ENCODE results near the gene TMEM131L.

TMEM131L gene

DNA sequence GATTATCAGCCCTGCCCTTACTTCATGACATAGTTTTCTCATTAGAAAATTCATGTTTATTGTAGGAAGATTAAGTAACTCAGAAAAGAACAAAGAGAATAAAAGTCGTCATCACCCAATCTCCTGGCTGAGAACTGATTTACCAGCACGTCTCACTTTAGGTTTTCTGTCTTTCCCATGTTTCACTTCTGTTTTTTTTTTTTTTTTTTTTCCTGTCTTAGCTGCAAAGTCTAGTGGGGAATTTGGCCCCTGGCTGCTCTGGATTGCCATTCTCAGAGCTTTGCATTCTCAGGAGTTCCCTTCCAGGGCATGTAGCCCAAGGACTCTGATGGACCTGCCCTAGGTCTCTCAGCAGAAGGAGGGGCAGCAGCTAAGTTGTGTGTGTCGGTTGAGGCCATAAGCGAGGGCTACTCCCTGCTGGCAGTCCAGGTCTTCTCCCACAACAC, 57.8 kb downstream of the TMEM131L start:
- no peak for DNase-seq (ENCODE audit: low spot score)

DNA sequence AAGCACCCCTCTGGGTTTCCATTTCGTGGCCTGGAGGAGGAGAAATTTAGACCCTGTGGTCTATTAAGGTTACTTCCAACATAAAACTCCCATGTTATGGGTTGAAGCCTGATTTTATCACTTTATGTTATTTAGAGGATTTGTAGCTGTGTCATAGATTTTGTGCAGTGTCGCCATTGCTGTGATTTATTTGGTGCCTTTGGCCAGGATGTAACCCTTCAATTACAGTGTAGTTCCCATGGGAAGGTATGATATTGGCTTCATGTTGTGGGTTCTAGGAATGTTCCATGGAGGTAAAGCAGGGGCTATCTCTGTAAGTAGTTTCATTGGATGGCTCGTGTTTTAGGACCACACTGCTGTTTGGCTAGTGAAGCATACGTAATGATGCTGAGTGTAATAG, 58.5 kb downstream of the TMEM131L start:
- no peak for DNase-seq (ENCODE audit: low spot score)

DNA sequence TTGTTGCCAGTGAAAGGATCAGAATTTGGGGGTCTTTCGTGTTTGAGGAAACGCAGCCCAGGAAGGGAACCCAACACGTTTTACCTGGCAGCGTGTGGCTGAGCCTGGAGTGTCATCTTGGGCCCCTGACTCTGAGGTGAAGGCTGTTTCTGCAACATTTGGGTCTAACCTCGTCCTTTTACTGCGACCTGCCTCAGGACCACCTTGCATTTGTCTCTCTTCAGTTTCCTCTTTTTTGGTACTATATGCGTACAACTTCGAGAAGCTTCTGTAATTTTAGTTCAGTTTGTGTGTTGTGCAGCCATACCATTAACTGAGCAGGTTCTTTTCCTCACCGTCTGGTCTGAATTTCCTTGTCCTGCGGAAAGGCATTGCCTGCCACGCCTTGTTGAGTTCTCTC, 61.5 kb downstream of the TMEM131L start:
- DNase-seq (ENCODE audit: low spot score) = no peak

DNA sequence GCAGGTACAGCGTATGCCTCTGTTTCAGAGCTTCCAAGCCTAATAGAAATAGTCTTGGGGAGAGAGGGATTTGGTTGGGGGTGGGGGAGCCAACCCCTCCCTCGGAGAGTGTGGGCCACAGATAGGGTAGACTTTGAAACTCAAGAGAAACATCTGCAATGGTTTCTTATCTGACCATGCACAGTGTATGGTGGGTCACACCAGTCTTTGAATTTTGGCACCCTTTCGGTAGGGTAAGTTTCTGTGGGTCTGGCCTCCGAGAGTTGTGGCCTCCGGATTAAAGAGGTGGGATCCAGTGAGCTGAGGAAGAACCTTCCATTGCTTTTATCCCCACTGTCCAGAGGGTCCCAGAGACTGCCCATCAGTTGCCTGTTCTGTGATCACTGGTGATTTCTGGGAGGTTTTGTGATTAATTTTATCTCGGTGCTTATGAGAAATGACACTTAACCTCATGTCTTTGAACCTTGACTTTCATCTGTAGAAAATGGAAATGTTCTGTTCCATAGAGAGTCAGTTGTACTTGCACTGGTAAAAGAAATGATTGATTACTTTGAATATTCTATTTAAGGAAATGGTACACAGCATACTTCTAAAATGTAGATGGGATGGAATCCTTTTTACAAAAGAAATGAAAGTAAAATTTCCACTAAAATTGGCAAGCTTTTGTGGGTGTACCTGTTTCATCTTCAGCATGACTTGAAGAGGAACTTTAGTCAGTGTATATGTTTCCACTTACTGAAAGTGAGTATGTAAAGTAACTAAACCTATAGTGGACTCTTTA, 62.7 kb downstream of the TMEM131L start:
- DNase-seq (ENCODE audit: low spot score) = no peak

DNA sequence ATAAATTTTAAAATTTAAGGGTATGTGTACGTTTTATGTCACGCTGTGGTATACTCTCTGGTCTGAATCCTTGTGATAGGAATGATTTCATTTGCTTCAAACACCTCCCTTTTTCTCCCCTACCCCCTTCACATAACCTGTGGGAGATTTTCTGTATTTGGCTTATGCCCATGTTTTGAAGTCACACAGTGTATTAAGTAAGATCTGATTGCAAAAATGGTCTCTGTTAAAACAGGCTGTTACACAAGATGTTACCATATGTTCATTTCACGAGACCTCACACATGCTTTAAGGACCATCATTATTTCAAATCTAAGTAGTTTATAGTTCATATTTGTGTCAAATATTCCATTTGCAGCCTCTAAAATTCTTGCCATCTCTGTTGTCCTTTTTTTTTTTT, 63.5 kb downstream of the TMEM131L start:
- DNase-seq (ENCODE audit: low spot score) = no peak

DNA sequence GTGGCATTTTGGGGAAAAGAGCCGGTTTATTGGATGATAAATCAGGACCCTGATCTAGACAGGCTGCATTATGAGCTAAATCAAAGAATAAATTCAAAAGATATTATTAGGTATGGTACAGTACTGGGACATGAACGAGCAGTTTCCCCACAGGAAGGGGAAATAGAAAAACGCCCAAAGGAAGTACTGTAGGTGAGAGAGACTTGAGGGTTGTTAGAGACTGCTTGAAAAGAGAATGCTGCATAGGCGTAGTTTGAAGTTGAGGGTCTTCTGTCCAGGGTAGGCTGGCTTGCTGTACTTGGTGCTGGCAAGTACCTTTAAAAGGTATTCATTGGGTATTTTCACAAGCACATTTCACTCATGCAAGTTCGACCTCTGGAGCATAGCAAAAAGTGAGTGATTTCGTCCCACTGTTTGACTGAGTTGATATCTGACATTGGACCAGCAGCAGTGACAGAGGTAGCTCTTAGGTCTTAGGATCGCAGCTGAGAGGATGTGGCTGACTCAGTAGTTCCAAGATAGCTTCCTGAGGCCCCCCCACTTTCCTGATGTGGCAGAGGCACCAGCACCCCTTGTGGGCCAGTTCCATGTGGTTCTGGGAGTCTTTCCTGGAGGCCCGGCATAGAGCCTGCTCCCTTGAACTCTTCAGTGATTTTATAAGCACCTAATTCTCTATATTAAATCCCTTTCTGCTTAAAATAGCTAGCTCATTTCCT, 64.3 kb downstream of the TMEM131L start:
- DNase-seq (ENCODE audit: low spot score) = peak; percentile 34

DNA sequence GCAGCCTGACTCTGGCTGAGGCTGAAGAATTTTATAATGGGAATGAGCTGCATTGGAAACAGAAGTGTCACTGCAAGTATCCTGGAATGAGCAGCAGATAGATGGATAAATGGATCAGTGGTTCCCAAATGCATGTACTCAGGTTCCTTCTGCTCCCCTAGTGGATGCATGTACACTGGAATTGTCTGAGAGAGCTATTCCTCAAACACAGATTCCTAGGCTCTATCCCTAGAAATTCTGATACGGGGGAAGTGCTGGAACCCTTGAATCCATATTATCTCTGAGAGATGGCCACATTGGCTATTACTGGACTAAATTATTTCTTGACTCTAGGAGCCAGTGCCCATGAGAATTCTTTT, 64.8 kb downstream of the TMEM131L start:
- no peak for DNase-seq (ENCODE audit: low spot score)

DNA sequence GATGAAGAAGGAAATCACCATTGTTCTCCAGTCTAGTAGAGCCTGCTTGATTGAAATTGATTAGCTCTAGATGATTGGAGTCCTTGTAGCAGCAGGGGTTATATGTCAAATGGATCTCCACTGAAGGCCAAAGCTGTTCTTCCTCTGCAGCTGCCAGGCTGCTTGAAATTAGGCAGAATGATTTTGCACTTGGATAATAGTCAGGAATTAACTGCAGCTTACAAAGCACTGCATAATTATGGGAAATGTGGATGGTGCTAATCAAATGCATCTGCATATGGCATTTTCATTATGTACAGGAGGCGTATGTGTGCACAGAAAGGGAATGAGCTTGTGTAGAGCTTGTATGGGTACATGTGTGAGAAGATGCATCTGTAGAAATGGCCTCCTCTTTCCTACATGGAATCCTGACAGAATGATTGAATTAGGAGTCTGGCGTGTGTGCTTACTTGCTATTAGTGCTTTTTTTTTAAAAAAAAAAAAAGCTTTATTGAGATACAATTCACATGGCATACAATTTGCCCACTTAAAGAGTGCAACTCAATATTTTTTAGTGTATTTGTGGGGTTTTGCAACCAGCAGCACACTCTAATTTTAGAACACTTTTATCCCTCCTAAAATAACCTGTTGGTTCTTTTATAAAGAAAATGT, 65.9 kb downstream of the TMEM131L start:
- DNase-seq (ENCODE audit: low spot score) = no peak

DNA sequence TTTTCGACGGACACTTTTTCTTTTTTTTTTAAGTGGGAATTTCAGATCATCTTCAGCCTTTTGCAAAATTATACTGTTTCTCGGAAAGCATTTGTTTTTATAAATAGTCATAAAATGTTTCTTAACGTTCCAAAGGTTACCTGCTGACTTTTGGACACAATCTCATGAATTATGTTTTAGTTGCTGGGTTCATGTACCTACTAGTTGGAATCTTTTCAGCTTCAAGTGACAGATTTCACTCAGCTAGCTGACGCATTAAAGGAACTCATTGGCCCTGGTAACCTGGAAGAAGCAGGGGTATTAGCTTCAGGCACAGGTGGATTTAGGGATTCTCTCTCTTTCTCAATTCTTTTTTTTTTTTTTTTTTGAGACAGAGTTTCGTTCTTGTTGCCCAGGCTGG, 66.5 kb downstream of the TMEM131L start:
- DNase-seq (ENCODE audit: low spot score) = no peak

DNA sequence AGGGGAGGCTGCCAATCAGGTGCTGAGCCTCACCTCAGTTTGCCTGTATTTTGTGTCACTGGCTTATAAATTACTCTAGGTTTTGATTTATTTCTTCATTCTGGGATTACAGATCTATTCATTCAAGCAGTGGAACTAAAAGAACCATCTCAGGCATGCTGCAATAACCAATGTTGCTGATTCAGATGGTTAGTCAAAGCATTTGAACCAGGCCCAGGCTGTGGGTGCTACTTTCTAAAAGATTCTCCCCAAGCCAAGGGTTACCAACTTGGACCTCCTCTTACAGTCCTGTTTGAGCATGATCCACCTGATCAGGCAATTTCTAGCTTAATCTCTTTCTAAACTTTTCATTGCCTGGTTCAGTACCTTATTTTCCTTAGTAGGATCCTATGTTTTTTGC, 67.2 kb downstream of the TMEM131L start:
- no peak for DNase-seq (ENCODE audit: low spot score)

DNA sequence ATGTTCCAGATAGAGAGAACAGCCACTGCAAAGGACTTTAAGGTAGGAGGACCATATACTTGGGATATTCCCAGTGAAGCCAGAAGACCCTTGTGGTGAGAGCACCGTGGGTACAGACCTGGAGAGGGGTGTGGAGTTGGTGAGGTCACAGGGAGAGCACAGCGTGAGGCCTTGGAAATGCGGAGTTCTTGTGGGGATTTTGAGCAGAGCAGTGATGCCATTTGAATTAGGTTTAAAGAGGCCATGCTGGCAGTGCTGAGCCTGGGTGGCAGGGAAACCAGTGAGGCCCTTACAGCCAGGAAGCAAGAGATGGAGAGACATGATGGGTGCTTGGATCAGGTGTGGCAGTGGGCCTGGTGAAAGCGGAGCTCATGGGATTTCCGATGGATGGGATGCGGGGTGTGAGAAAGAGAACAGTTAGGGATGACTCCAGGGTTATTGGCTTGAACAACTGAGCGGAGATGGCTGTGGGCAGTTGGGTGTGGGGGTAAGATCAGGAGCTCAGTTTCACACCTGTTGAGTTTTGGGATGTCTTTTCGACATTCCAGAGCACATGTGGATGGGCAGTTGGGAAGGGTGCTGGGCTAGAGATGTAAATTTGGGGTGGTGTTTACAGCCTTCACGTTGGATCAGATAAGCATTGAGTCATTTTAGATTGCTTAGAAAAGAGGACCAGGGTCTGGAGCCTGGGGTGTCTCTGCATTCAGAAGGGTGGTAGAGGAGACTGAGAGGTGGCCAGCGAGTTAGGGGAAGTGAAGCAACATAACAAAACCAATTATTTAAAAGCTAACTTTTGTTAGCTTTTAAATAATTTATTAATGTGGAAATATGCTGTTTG, 68.9 kb downstream of the TMEM131L start:
- no peak for DNase-seq (ENCODE audit: low spot score)

DNA sequence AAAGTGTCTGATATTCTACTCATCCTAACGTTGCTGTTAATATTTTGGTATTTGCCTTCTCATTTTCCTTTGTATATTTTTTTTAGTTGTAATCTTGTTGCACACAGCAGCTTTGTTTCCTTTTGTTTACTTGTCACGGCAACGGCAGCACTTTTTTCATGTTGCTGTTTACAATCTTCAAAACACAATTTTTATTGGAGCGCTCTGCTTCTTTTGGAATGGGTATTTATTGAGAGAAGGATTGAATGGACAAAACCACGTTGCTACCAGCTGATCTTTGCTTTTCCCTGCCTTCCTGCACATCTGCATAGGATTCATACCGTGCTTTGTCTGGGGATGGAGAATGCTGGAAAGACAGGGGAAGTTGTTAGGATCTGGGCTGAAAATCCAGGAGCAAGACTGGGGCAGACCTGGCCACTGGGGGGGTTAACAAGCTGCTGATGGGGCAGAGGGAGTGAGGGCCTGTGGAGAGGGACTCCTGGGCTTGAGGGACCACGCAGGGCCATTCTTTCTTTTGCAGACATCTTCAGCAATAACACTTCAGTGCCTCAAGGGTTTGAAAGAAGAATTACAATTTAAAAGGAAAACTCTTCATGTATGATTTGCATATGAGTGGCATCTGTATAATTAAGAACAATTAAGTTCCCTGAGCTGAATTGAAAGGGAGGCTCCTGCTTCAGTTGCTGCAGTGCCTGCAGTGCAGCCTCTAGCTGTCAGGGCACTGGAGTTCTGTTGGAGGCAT, 69.8 kb downstream of the TMEM131L start:
- DNase-seq (ENCODE audit: low spot score) = peak; percentile 33

DNA sequence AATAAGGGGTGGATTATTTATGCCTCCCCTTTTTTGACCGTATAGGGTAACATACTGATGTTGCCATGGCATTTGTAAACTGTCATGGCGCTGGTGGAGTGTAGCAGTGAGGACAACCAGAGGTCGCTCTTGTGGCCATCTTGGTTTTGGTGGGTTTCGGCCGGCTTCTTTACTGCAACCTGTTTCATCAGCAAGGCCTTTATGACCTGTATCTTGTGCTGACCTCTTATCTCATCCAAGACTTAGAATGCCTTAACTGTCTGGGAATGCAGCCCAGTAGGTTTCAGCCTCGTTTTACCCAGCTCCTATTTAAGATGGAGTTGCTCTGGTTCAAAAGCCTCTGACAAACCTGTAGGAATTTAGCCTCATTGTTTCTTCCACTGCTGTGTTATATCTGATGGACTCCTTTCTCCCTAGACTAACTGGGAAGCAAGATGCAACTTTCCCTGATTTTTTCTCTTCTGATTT, 71.4 kb downstream of the TMEM131L start:
- no peak for DNase-seq (ENCODE audit: low spot score)

DNA sequence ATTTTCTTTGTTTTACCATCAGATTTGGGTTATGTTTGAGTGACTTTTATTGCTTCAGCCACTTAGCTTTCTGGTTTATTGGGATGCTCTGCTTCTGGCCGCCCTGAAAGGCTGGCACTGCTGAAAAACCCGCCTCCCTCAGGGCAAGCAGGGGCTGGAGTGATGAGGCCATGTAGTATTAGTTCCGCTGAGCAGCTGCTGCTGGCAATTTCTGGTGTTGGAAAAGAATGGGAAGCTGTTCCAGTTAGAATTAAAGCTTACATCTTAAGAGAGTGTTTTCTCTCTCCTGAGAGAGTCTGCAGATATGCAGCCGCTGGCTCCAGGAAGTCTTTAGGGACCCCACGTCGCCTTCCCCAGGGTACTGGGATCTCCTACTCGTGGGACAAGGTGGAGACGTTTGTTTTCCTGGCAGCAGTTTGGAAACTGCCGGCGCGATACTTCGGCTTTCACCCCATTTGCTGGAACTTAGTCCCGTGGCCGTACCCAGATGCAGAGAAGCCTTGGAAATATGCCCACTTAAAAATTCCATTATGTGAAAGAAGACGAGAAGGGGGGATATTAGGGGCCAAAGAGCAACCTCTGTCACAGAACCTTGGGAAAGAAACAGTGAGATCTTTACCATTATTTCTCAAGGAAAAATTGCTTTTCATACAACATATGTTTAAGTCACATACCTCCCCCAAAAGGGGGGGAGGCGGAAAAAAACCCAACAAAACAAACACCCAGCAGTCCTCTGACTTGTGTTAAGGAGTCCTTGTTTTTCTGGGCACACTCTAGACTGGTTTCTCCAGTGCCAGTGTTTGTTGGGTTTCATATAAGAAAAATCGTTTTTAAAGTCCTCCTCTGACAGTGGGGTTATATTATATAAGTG, 72.6 kb downstream of the TMEM131L start:
- no peak for DNase-seq (ENCODE audit: low spot score)

DNA sequence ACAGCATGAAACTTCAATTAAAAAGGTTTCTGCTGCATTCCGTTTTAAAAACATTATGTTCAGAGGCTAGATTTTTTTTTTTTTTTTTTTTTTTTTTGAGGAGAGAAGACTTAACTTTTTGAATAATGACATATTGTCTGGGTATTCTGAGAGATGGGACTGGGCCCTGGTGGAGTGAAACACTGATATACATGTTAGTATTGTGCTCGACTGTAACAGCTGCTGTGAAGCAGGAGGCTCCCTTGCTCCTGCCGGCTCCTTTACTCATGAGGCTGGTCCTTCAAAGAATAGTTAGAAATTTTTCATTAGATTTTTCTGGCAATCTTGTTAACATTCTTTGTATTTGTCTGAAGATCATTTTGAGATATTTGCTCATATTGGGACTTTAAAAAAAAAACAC, 73.3 kb downstream of the TMEM131L start:
- no peak for DNase-seq (ENCODE audit: low spot score)

DNA sequence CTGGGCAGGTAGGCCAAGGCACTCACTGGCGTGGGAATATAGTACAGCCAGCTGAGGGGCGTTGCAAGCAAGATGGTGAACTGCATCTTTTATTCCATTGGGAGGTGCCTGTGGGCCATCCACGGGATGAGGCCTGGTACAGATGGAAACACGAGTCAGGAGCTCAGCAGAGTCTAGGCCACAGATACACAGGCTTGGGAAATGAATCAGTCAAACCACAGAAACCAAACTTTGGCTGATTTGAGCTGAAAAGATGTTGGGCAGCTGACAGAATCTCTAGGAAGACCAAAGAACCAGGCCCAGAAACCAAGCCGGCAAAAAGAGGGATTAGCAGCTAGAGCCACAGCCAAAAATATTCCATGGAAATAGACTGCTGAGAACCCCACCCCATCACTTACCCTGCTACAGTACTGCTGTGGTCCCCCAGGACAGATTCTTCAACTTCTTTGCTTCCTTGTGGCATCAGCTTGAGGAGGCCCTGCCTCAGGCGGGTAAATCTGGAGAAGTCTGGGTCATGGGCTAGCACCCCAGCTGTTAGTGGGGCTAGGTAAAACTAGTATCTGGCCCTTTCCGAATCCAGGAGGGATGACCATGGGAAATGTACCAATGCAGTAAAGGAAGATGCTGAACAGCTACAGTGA, 75.4 kb downstream of the TMEM131L start:
- DNase-seq (ENCODE audit: low spot score) = no peak

DNA sequence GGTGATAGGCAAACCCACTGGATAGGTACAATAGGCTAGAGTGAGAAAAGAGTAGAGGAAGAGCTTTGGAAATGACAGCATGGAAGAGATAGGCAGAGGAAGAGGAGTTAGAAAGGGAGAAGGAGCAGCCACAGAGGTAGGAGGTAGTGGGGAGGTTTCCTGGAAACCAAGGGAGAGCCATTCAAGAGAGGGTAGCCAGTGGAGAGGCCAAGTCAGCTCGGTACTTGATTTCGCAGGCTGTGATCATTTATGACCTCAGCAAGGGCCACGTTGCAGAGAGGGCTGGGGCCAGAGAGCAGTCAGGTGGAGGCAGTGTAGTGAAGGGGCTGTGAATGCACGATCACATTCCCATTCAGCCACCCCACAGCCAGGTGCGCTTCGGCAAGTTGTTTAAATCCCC, 76.0 kb downstream of the TMEM131L start:
- DNase-seq (ENCODE audit: low spot score) = no peak

DNA sequence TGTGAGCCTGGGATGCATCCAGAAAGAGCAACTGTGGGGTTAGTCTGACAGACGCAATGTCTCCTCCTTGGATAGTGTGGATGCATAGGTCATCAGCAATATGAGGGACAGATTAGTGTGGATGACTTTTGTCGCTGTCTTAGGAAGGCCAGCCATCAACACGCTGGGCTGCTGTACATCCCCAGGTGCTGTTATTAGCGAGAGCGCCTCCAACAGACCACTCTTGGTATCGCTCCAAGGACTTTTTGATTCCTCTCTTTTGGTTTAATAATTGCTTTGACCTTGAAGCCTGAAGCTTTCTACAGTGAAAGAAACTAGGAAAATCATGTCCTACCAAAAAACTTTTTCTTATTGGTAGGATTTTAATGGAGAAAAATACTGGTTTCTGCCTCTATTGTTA, 76.7 kb downstream of the TMEM131L start:
- DNase-seq (ENCODE audit: low spot score) = no peak

DNA sequence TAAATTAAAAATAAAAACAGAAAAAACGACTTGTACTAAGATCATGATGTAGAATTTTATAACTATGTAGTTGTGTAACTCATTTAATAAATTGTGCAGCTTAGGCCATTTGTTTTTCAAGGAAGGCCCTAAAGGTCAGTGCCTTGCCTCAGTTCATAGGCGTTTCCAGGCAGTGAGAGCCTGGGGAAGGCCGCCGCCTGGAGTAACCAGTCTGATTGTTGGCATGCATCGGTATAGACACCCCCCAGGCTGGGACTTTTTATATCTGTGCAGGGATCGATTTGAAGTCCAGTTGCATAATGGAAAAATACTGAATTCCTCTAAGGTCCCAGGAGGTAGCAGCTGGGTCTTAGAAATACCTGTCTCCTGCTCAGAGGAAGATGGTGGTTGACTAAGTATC, 77.2 kb downstream of the TMEM131L start:
- no peak for DNase-seq (ENCODE audit: low spot score)

DNA sequence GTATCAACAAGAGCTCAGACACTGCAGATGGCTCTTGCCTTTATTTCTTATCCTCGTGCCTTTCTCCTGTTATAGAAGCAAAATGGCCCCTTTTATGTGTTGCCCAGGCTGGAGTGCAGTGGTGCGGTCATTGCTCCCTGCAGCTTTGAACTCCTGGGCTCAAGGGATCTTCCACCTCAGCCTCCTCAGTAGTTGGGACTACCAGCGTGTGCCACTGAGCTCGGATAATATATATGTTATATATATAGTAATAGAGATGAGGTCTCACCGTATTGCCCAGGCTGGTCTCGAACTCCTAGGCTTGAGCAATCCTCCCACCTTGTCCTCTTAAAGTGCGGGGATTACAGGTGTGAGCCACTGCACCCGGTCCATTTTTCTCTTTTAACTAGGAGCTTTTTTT, 79.7 kb downstream of the TMEM131L start:
- no peak for DNase-seq (ENCODE audit: low spot score)

Data from CD4-positive, alpha-beta T cell treated with Interleukin-2 at 100 ng/mL for 4 hours (primary cell).